NT2/D1 (cell line): ENCODE data around the gene CAPN9.

Experiments used
- SUZ12 ChIP-seq: IDR thresholded peaks from 2 replicates; pipeline ENCODE4 v1.6.1; 2011; ENCODE audit not compliant: insufficient read length, insufficient read depth; ENCODE audit errors: extremely low read depth
- YY1 ChIP-seq: IDR thresholded peaks from 2 replicates; pipeline ENCODE4 v1.6.1; 2011; ENCODE audit not compliant: insufficient read length, insufficient read depth
- ZNF274 ChIP-seq: IDR thresholded peaks from 2 replicates; pipeline ENCODE4 v1.6.1; 2011; ENCODE audit warnings: mild to moderate bottlenecking, low read depth, low read length

DNA sequence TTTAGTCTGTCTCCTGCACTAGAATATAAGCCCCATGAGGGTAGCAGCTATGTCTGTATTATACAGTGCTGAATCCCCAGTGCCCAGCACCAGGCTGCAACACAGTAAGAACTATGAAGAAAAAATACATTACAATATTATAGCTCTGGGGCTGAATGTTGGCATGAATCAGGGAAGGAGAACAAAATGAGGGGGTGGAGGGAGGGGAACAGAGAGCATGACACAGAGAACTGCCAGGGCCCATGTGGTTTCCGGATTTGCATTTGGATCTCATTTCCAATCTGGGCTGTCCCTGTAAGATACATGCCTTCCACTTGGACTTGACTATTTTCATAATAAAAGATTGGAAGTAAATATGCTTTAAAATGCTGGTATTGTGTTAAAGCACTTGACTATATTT, 85.3 kb downstream of the CAPN9 start:
- TF ChIP-seq ZNF274: no peak
- TF ChIP-seq SUZ12: no peak
- TF ChIP-seq YY1: no peak
